AG04450 (cell line): Measurements from ENCODE around the gene ATXN10. TPM values are rescaled to one million over a fixed set of nuclear protein-coding genes. Genes with fewer than 3 reads are reported as not detected.
A peak's percentile ranks its signal among the peaks of the same experiment; 100 is the strongest.

Source experiments
- CTCF ChIA-PET: fragments of 300-600, 350-600 bp; formaldehyde crosslinking; extraction: SDS; loops from one replicate; lab custom pipeline; 2022; ENCODE audit warnings: antibody characterized with exemption, inconsistent platforms; lab: Charles Lee
- POLR2A ChIA-PET: fragments of 350-600 bp; formaldehyde crosslinking; extraction: SDS; loops from one replicate; lab custom pipeline; 2021; ENCODE audit warnings: antibody characterized with exemption, inconsistent platforms; lab: Yijun Ruan, JAX
- DNase-seq: peaks from one replicate; pipeline ENCODE4 v3.0.0-alpha.2; 2011; ENCODE audit warnings: low read depth, low spot score
- H3K27ac ChIP-seq: one replicate; pipeline ENCODE4 v1.5.1; 2012; ENCODE audit warnings: low read depth, low read length, control low read depth
- H3K27me3 ChIP-seq: one replicate; pipeline ENCODE4 v1.6.0; 2012; ENCODE audit warnings: low read length; ENCODE audit not compliant: control insufficient read depth, insufficient read depth
- H3K4me3 ChIP-seq: 2 replicates; pipeline ENCODE4 v1.5.1; 2011; ENCODE audit warnings: mild to moderate bottlenecking, low read depth, low read length, control low read depth
- H3K9me3 ChIP-seq: 2 replicates; pipeline ENCODE4 v1.5.1; 2012; ENCODE audit warnings: low read length; ENCODE audit not compliant: control insufficient read depth, insufficient read depth
- CTCF ChIP-seq: IDR thresholded peaks from 2 replicates; pipeline ENCODE4 v1.5.1; 2011; ENCODE audit warnings: low read depth, low read length, control low read depth, inconsistent platforms
- polyA plus RNA-seq: library from polyadenylated mRNA; depleted of rRNA; stranded (reverse); fragments of >200 nt; gene quantifications from 2 replicates; pipeline ENCODE4 v1.2.3, GENCODE V29; 2011

Gene ATXN10
- polyA plus RNA-seq, 1 experiment, result 521 TPM

GRCh38 chr22:45867118-45867905 lies 195.7 kb downstream of the ATXN10 start:
- ChIA-PET POLR2A (no interaction called here), CTCF (interaction anchor here (0.6 to 2.3 kb wide), 4 partner anchors 12 to 222 kb away, joined by 3 to 10 read pairs (median 4); no protein-coding TSS in a partner anchor)
- peak overlapping the region; percentile 39 for H3K4me3 ChIP-seq
- H3K27ac ChIP-seq, result no peak overlapping the region
- H3K9me3 ChIP-seq, result peaks cover 1% of the 10 kb centered on the region
- DNase-seq, result no peak
- peak; percentile 8 for TF ChIP-seq CTCF
- H3K27me3 ChIP-seq, result peaks cover 25% of the 10 kb centered on the region

- peaks cover 25% of the 10 kb centered on the region for H3K27me3 ChIP-seq
- no peak for TF ChIP-seq CTCF
- ChIA-PET POLR2A (no interaction called here), CTCF (interaction anchor here (2.3 kb wide), 1 partner anchor 223 kb away, joined by 10 read pairs; no protein-coding TSS in a partner anchor)
- H3K9me3 ChIP-seq, result peaks cover 4% of the 10 kb centered on the region
- no peak overlapping the region for H3K27ac ChIP-seq
- H3K4me3 ChIP-seq, result no peak overlapping the region; the same call in 1 of the 2 replicates
- no peak for DNase-seq
Observed at GRCh38 chr22:45867906-45868555, 196.4 kb downstream of the ATXN10 start.

GRCh38 chr22:45868571-45869339 lies 197.1 kb downstream of the ATXN10 start:
- Histone ChIP-seq H3K9me3 (peaks cover 4% of the 10 kb centered on the region), H3K27ac (no peak overlapping the region), H3K27me3 (peaks cover 25% of the 10 kb centered on the region), H3K4me3 (no peak overlapping the region)
- no peak for DNase-seq
- TF ChIP-seq CTCF, result no peak
- ChIA-PET POLR2A (no interaction called here), CTCF (no interaction called here)

- CTCF ChIA-PET, result no interaction called here
Observed at GRCh38 chr22:45869340-45869847, 197.8 kb downstream of the ATXN10 start.

More at GRCh38 chr22:45869340-45869847, 197.8 kb downstream of the ATXN10 start:
- TF ChIP-seq CTCF, result no peak
- no peak for DNase-seq
- Histone ChIP-seq H3K27me3 (peaks cover 25% of the 10 kb centered on the region), H3K27ac (no peak overlapping the region), H3K9me3 (peaks cover 4% of the 10 kb centered on the region), H3K4me3 (no peak overlapping the region)
- POLR2A ChIA-PET, result no interaction called here
